ENCODE results near the gene P2RX4. TPM values are rescaled to one million over a fixed set of nuclear protein-coding genes. Genes with fewer than 3 reads are reported as not detected.

Gene P2RX4
- total and polyA plus RNA-seq, 2 of the 4 experiments (the other 2 are of a cell fraction), result 9.5 to 12.6 TPM

- ChIA-PET POLR2A (ENCODE audit: unreplicated experiment) (no interaction called here), CTCF (no interaction called here)
- TF ChIP-seq MAFK (IDR thresholded peaks at IDR 0.05; ENCODE audit: low read depth, low read length), result no peak
- TF ChIP-seq CTCF (conservative IDR thresholded peaks at IDR 0.05; ENCODE audit: low read depth, low read length), result no peak
- TF ChIP-seq CHD1 (IDR thresholded peaks at IDR 0.05; ENCODE audit: low read depth, low read length), result no peak
- no peak for TF ChIP-seq CEBPB (IDR thresholded peaks at IDR 0.05; ENCODE audit: low read depth, low read length)
- no peak for TF ChIP-seq BHLHE40 (IDR thresholded peaks at IDR 0.05; ENCODE audit: low read depth, low read length)
- no peak for TF ChIP-seq NFE2L2 (IDR thresholded peaks at IDR 0.05; ENCODE audit: low read depth, low read length)
- TF ChIP-seq ELK1 (IDR thresholded peaks at IDR 0.05; ENCODE audit: borderline replicate concordance, low read depth, low read length), result no peak
- no peak for TF ChIP-seq POLR2A (IDR thresholded peaks at IDR 0.05; ENCODE audit: low read depth, low read length)
- TF ChIP-seq RFX5 (IDR thresholded peaks at IDR 0.05; ENCODE audit: low read depth, low read length), result no peak
- TF ChIP-seq USF2 (IDR thresholded peaks at IDR 0.05; ENCODE audit: low read depth, low read length), result no peak
- no peak for TF ChIP-seq SMC3 (IDR thresholded peaks at IDR 0.05; ENCODE audit: low read depth, low read length)
- no peak for TF ChIP-seq RCOR1 (IDR thresholded peaks at IDR 0.05; ENCODE audit: insufficient replicate concordance, low read length)
- TF ChIP-seq MAZ (IDR thresholded peaks at IDR 0.05; ENCODE audit: borderline replicate concordance, low read depth, low read length), result no peak
- no peak for TF ChIP-seq MXI1 (IDR thresholded peaks at IDR 0.05; ENCODE audit: borderline replicate concordance, low read depth, low read length)
- no peak for TF ChIP-seq RAD21 (IDR thresholded peaks at IDR 0.05; ENCODE audit: low read length)
- no peak for TF ChIP-seq FOS (IDR thresholded peaks at IDR 0.05; ENCODE audit: low read depth, low read length)
- H3K27me3 ChIP-seq (ENCODE audit: control insufficient read depth, insufficient read depth, low read length), result no peaks in the 10 kb centered on the region; the same call in 1 of the 2 replicates
- no peak overlapping the region for H2AFZ ChIP-seq (replicated peaks; ENCODE audit: low read length, poor library complexity)
- H3K9me1 ChIP-seq (ENCODE audit: insufficient read depth, low read length), result no peaks in the 10 kb centered on the region
- H4K8ac ChIP-seq (ENCODE audit: low read depth in 2 of 2, low read length in 2 of 2), result no peak overlapping the region
- 77% methylated on average over 5 of the region's 16 CpGs; no CpG with 5 or more reads in 1 of the 2 experiments for WGBS, 2 experiments (ENCODE audit: extremely low coverage in 2 of 2, insufficient read length in 1 of 2)
- H3K4me1 ChIP-seq (ENCODE audit: control insufficient read depth, insufficient read depth, low read length), result peaks cover 2% of the 10 kb centered on the region; the same call in 1 of the 2 replicates
- no peak overlapping the region for H2AK5ac ChIP-seq (ENCODE audit: low read depth, low read length)
- no peak overlapping the region for H3K4me2 ChIP-seq (ENCODE audit: low read depth, low read length)
- no peaks in the 10 kb centered on the region for H3K36me3 ChIP-seq (ENCODE audit: control insufficient read depth, insufficient read depth, low read length)
- no peak overlapping the region for H3K4me3 ChIP-seq (ENCODE audit: insufficient read depth, low read depth, low read length)
- no peaks in the 10 kb centered on the region for H3K79me1 ChIP-seq (ENCODE audit: low read depth in 1 of 2, low read length in 2 of 2)
- H3K9ac ChIP-seq (ENCODE audit: low read depth, low read length), result no peak overlapping the region
- H2BK20ac ChIP-seq (ENCODE audit: low read depth, low read length), result no peak overlapping the region
- no peak overlapping the region for H2BK120ac ChIP-seq (ENCODE audit: low read depth, low read length)
- H2BK15ac ChIP-seq (ENCODE audit: low read depth, low read length), result no peak overlapping the region
- H3K27ac ChIP-seq (ENCODE audit: insufficient read depth, low read length), result no peak overlapping the region
- no peaks in the 10 kb centered on the region for H4K20me1 ChIP-seq (ENCODE audit: insufficient read depth, low read length)
- DNase-seq (no peak), ATAC-seq (ENCODE audit: low read depth) (no peak)
- H4K5ac ChIP-seq (ENCODE audit: low read depth, low read length), result no peak overlapping the region
- intact Hi-C loops (cut with micrococcal nuclease) (no loop called here), in situ Hi-C loops (cut with MboI; ENCODE audit: low sequenced_read_pairs) (no loop called here), dilution Hi-C loops (cut with HindIII; ENCODE audit: low sequenced_read_pairs, unreplicated experiment) (no loop called here)
- no peak overlapping the region for H3K18ac ChIP-seq (ENCODE audit: low read depth, low read length)
- no peaks in the 10 kb centered on the region for H3K9me3 ChIP-seq (ENCODE audit: control insufficient read depth, insufficient read depth, low read length)
- H2AK9ac ChIP-seq (replicated peaks; ENCODE audit: low read depth, low read length, poor library complexity), result no peak overlapping the region
- no peak overlapping the region for H4K91ac ChIP-seq (ENCODE audit: insufficient read depth, low read depth, low read length)
- H3K23ac ChIP-seq (ENCODE audit: low read depth, low read length), result no peak overlapping the region
- no peak overlapping the region for H3K4ac ChIP-seq (ENCODE audit: low read depth, low read length)
- no TSS peak for BruUV-seq (replicated peaks)
- no peak overlapping the region for H2BK5ac ChIP-seq (ENCODE audit: low read depth, low read length, poor library complexity, severe bottlenecking)
- no peak overlapping the region for H3K14ac ChIP-seq (replicated peaks; ENCODE audit: low read depth, low read length)
- no peak overlapping the region for H3K56ac ChIP-seq (ENCODE audit: extremely low read depth, insufficient read depth, low read length)
These were observed 34.4 kb upstream of the P2RX4 start for GRCh38 chr12:121175383-121176119.
